NB4 (cell line): ENCODE data around the gene COL11A1.

Experiments used
- CTCF ChIP-seq: IDR thresholded peaks from one replicate; pipeline ENCODE4 v1.5.1; 2012; ENCODE audit warnings: low read depth, low read length
- MYC ChIP-seq: IDR thresholded peaks from 2 replicates; pipeline ENCODE4 v1.6.1; 2011; ENCODE audit warnings: low read depth, low read length
- POLR2A ChIP-seq: IDR thresholded peaks from 2 replicates; pipeline ENCODE4 v1.6.1; 2011; ENCODE audit warnings: mild to moderate bottlenecking; ENCODE audit not compliant: insufficient read length; ENCODE audit errors: extremely low read depth

GRCh38 chr1:103107741-103108375 is 464 bp downstream of the COL11A1 start:
- TF ChIP-seq POLR2A (no peak), CTCF (no peak), MYC (no peak)
